Measurements from ENCODE around the gene EDARADD. TPM values are rescaled to one million over a fixed set of nuclear protein-coding genes. Genes with fewer than 3 reads are reported as not detected.

EDARADD gene
- total and polyA plus RNA-seq, 2 of the 8 experiments (the other 6 are each of a cell fraction or from before 2014, with no cell fraction given) = 3.4 to 6.1 TPM

- Histone ChIP-seq H2BK12ac (ENCODE audit: low read depth, low read length) (0 out of 2 replicates have a peak within 1 kb of the TSS, but pooled peaks have one; percentile 68), H4K8ac (ENCODE audit: extremely low read depth, insufficient read depth, low read length) (peak within 1 kb of the TSS; percentile 87), H4K91ac (replicated peaks; ENCODE audit: insufficient read length, low read length) (peak within 1 kb of the TSS; percentile 75), H2AK5ac (ENCODE audit: low read depth, low read length) (no peak within 1 kb of the TSS), H2BK5ac (ENCODE audit: low read depth, low read length) (no peak within 1 kb of the TSS), H4K5ac (ENCODE audit: insufficient read length, low read depth, low read length) (peak within 1 kb of the TSS; percentile 35), H3K4me3 (ENCODE audit: extremely low read depth in 1 of 4, insufficient read depth in 2 of 4, low read depth in 3 of 4, low read length in 4 of 4) (peak within 1 kb of the TSS; percentile 67 to 83 (median 76)), H3K4ac (replicated peaks; ENCODE audit: insufficient read length, low read depth, low read length) (peak within 1 kb of the TSS; percentile 23), H3K79me1 (ENCODE audit: low read depth, low read length) (no peaks in the 10 kb centered on the region), H3K9ac (replicated peaks in 1 of 4; ENCODE audit: extremely low read depth in 1 of 4, low read depth in 3 of 4, low read length in 3 of 4) (peak within 1 kb of the TSS in 3 of 4 experiments; percentile 10 to 42 (median 14); a peak in 3 of 7 replicates), H3K27me3 (replicated peaks in 1 of 4; ENCODE audit: control insufficient read depth in 3 of 4, extremely low read depth in 1 of 4, insufficient read depth in 3 of 4, low read length in 3 of 4) (peaks cover 0 to 21% (median 11%) of the 10 kb centered on the region in 4 experiments; a peak in 5 of 7 replicates), H3K79me2 (ENCODE audit: control insufficient read depth in 1 of 2, insufficient read depth in 2 of 2, low read length in 2 of 2) (no peaks in the 10 kb centered on the region), H2AFZ (ENCODE audit: low read length) (peak within 1 kb of the TSS; percentile 96), H3K18ac (ENCODE audit: extremely low read depth, low read length) (peak within 1 kb of the TSS; percentile 83), H3K4me2 (ENCODE audit: insufficient read depth in 1 of 2, low read depth in 2 of 2, low read length in 2 of 2) (peak within 1 kb of the TSS; percentile 93 to 98), H3K36me3 (ENCODE audit: control insufficient read depth in 2 of 4, insufficient read depth in 4 of 4, low read length in 3 of 4) (no peaks in the 10 kb centered on the region), H2BK15ac (ENCODE audit: low read length) (peak within 1 kb of the TSS; percentile 46; the same call in 1 of the 2 replicates), H3K14ac (ENCODE audit: insufficient read length) (no peak within 1 kb of the TSS), H3K23ac (ENCODE audit: insufficient read length) (no peak within 1 kb of the TSS), H3K56ac (replicated peaks; ENCODE audit: insufficient read length, low read depth, low read length) (peak within 1 kb of the TSS; percentile 24), H3K9me3 (ENCODE audit: insufficient read depth in 2 of 2, low read depth in 1 of 2, low read length in 1 of 2) (no peaks in the 10 kb centered on the region), H2BK20ac (ENCODE audit: low read length) (peak within 1 kb of the TSS; percentile 55; the same call in 1 of the 2 replicates), H3K27ac (ENCODE audit: low read depth, low read length) (no peak within 1 kb of the TSS), H3K23me2 (ENCODE audit: low read depth, low read length) (peaks cover 12% of the 10 kb centered on the region), H2BK120ac (replicated peaks; ENCODE audit: low read depth, low read length) (peak within 1 kb of the TSS; percentile 0), H4K20me1 (replicated peaks in 1 of 2; ENCODE audit: control insufficient read depth in 1 of 2, insufficient read depth in 2 of 2, low read length in 2 of 2) (no peaks in the 10 kb centered on the region), H3K4me1 (replicated peaks in 1 of 4; ENCODE audit: control insufficient read depth in 3 of 4, insufficient read depth in 4 of 4, low read length in 3 of 4) (no peaks in the 10 kb centered on the region; a peak in 3 of 7 replicates)
- CTCF ChIA-PET (ENCODE audit: partially characterized antibody) = no interaction called here
- FAIRE-seq (no peak), DNase-seq (ENCODE audit: low read depth in 1 of 2, low spot score in 2 of 2) (peak in 1 of 2 experiments; percentile 71)
- WGBS, 2 experiments (ENCODE audit: extremely low coverage in 1 of 2, insufficient coverage in 1 of 2, insufficient read length in 1 of 2, insufficient replicate concordance in 2 of 2, low coverage in 1 of 2, low lambda C conversion rate in 2 of 2, missing lambda C conversion rate in 1 of 2) = 4% methylated on average over 35 of the region's 35 CpGs; no CpG with 5 or more reads in 1 of the 2 experiments
- POLR2A ChIA-PET (ENCODE audit: partially characterized antibody) = interaction anchor here (0.8 to 2.0 kb wide), 2 partner anchors 11 to 12 kb away, joined by 3 to 5 read pairs; no protein-coding TSS in a partner anchor
- TF ChIP-seq EP300 (IDR thresholded peaks at IDR 0.05; ENCODE audit: borderline replicate concordance in 1 of 2, low read depth in 2 of 2, low read length in 2 of 2) = no peak
- no peak for TF ChIP-seq CHD1 (IDR thresholded peaks at IDR 0.05; ENCODE audit: low read depth, low read length)
- peak; percentile 59; the same call in 1 of the 2 replicates for TF ChIP-seq SUZ12 (IDR thresholded peaks at IDR 0.05; ENCODE audit: low read length)
- TF ChIP-seq POLR2A (IDR thresholded peaks at IDR 0.05; ENCODE audit: control extremely low read depth in 1 of 2, low read depth in 2 of 2, low read length in 2 of 2) = no peak; a peak in 1 of 3 replicates
- no peak for TF ChIP-seq SRF (IDR thresholded peaks at IDR 0.05; ENCODE audit: low read depth, low read length)
- no peak for TF ChIP-seq RBBP5 (IDR thresholded peaks at IDR 0.05; ENCODE audit: borderline replicate concordance, low read depth, low read length)
- peak; percentile 47; the same call in 1 of the 2 replicates for TF ChIP-seq EGR1 (IDR thresholded peaks at IDR 0.05; ENCODE audit: borderline replicate concordance, low read depth, low read length)
- no peak for TF ChIP-seq SIN3A (conservative IDR thresholded peaks at IDR 0.05 in 1 of 2, IDR thresholded peaks at IDR 0.05 in 1 of 2; ENCODE audit: low read depth in 1 of 2, low read length in 2 of 2)
- no peak for TF ChIP-seq CTBP2 (IDR thresholded peaks at IDR 0.05; ENCODE audit: borderline replicate concordance, insufficient read depth, insufficient read length, low read length)
- TF ChIP-seq KDM1A (IDR thresholded peaks at IDR 0.05; ENCODE audit: borderline replicate concordance, low read length) = no peak
- TF ChIP-seq JUND (IDR thresholded peaks at IDR 0.05; ENCODE audit: low read length) = no peak
- TF ChIP-seq, protein P1, sequence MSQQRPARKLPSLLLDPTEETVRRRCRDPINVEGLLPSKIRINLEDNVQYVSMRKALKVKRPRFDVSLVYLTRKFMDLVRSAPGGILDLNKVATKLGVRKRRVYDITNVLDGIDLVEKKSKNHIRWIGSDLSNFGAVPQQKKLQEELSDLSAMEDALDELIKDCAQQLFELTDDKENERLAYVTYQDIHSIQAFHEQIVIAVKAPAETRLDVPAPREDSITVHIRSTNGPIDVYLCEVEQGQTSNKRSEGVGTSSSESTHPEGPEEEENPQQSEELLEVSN (IDR thresholded peaks at IDR 0.05) = no peak
Observed at GRCh38 chr1:236523704-236524141, 129.6 kb downstream of the EDARADD start, which contains the start of gene LGALS8. LGALS8 (plus strand) TSS chr1:236523982; CDS start chr1:236526071, 2,089 bp downstream.
